ENCODE measurements around the gene TBX1.

DNA sequence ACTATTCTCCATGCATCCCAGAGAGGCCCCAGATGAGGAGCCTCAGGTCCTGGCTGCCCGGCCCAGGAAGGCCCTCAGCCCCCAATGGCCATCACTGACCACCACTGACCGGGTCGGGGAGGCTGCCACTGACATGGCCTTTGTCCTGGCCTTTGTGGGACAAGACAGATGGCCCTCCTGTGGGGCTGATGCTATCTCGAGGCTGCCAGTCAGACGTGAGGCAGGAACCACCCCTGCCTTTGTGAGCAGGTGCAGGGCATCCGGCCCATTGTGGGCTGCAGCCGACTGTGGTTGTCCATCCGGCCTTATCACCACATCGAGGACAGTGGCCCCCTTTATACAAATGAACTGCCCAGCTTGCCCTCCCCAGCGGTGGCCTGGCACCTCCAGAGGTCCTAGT, 31.7 kb upstream of the TBX1 start:
- no peak for TF ChIP-seq SRF (IDR thresholded peaks at IDR 0.05; ENCODE audit: low read depth, low read length)
- TF ChIP-seq, protein P1, sequence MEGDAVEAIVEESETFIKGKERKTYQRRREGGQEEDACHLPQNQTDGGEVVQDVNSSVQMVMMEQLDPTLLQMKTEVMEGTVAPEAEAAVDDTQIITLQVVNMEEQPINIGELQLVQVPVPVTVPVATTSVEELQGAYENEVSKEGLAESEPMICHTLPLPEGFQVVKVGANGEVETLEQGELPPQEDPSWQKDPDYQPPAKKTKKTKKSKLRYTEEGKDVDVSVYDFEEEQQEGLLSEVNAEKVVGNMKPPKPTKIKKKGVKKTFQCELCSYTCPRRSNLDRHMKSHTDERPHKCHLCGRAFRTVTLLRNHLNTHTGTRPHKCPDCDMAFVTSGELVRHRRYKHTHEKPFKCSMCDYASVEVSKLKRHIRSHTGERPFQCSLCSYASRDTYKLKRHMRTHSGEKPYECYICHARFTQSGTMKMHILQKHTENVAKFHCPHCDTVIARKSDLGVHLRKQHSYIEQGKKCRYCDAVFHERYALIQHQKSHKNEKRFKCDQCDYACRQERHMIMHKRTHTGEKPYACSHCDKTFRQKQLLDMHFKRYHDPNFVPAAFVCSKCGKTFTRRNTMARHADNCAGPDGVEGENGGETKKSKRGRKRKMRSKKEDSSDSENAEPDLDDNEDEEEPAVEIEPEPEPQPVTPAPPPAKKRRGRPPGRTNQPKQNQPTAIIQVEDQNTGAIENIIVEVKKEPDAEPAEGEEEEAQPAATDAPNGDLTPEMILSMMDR (CRISPR knock-in tag; IDR thresholded peaks at IDR 0.05) = no peak
- TF ChIP-seq POLR2AphosphoS5 (IDR thresholded peaks at IDR 0.05; ENCODE audit: low read depth, low read length) = no peak
- no peak for TF ChIP-seq BCL6 (CRISPR knock-in tag; IDR thresholded peaks at IDR 0.05)
- TF ChIP-seq MXI1 (IDR thresholded peaks at IDR 0.05; ENCODE audit: borderline replicate concordance, low read depth, low read length) = no peak
- TF ChIP-seq, protein P2, sequence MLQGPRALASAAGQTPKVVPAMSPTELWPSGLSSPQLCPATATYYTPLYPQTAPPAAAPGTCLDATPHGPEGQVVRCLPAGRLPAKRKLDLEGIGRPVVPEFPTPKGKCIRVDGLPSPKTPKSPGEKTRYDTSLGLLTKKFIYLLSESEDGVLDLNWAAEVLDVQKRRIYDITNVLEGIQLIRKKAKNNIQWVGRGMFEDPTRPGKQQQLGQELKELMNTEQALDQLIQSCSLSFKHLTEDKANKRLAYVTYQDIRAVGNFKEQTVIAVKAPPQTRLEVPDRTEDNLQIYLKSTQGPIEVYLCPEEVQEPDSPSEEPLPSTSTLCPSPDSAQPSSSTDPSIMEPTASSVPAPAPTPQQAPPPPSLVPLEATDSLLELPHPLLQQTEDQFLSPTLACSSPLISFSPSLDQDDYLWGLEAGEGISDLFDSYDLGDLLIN (CRISPR knock-in tag; IDR thresholded peaks at IDR 0.05; ENCODE audit: borderline replicate concordance) = no peak
